GM12878 (cell line): ENCODE results near the gene VWA7.

Source experiments
- ETV6 ChIP-seq, 2 experiments: fragments of 450-650 bp in 1 of 2; IDR thresholded peaks in 1 of 2; conservative IDR thresholded peaks in 1 of 2; 2 replicates each; pipeline ENCODE4 v1.6.1; 2014; ENCODE audit warnings: antibody characterized with exemption in 1 of 2, borderline replicate concordance in 1 of 2, low read depth in 1 of 2, mild to moderate bottlenecking in 1 of 2, moderate library complexity in 1 of 2
- EZH2 ChIP-seq: IDR thresholded peaks from 2 replicates; pipeline ENCODE4 v1.6.1; 2012; ENCODE audit warnings: low read depth, mild to moderate bottlenecking, control low read depth, inconsistent platforms, low read length, borderline replicate concordance; ENCODE audit not compliant: control insufficient read depth
- MYC ChIP-seq: IDR thresholded peaks from 2 replicates; pipeline ENCODE4 v1.6.1; 2011; ENCODE audit warnings: mild to moderate bottlenecking, low read length, moderate library complexity, inconsistent platforms; ENCODE audit not compliant: insufficient read depth, insufficient replicate concordance, insufficient read length, severe bottlenecking
- TF ChIP-seq, protein P1 (sequence below): fragments of 450-650 bp; IDR thresholded peaks from 2 replicates; pipeline ENCODE4 v1.6.1; 2017; ENCODE audit warnings: mild to moderate bottlenecking, moderate library complexity
- TF ChIP-seq, protein P2 (sequence below): fragments of 450-650 bp; conservative IDR thresholded peaks from 2 replicates; pipeline ENCODE4 v1.6.1; 2017; ENCODE audit warnings: mild to moderate bottlenecking, moderate library complexity
- TF ChIP-seq, protein P3 (sequence below), 3 experiments: IDR thresholded peaks in 2 of 3; conservative IDR thresholded peaks in 1 of 3; 2 replicates each; pipeline ENCODE4 v1.5.1; 2011; ENCODE audit warnings: low read depth in 3 of 3, low read length in 3 of 3, mild to moderate bottlenecking in 3 of 3, control low read depth in 2 of 3, moderate library complexity in 2 of 3, inconsistent platforms in 1 of 3, mixed read lengths in 1 of 3; ENCODE audit not compliant: control insufficient read depth in 2 of 3, insufficient read depth in 1 of 3; ENCODE audit errors: extremely low read depth in 1 of 3

DNA sequence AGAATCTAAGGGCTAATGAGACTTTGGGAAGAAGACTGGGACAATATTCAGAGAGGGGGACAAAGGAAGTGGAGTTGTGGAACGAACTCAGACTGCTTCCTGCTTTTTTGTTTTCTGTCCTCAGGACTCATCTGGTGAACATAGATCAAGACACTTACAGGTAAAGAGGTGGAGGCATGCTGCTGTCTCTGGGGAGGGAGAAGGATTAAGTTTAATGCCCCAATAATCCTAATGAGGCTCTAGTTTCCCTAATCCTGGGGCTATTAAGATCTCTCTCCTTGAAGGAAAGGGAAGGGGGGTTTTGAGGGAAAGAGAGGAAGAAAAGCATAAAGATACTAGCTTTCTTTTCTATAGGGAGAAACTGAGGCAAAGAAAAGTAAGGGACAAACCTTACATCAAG, 32.7 kb downstream of the VWA7 start:
- no peak for TF ChIP-seq EZH2
- no peak for TF ChIP-seq MYC
- TF ChIP-seq, protein P1, sequence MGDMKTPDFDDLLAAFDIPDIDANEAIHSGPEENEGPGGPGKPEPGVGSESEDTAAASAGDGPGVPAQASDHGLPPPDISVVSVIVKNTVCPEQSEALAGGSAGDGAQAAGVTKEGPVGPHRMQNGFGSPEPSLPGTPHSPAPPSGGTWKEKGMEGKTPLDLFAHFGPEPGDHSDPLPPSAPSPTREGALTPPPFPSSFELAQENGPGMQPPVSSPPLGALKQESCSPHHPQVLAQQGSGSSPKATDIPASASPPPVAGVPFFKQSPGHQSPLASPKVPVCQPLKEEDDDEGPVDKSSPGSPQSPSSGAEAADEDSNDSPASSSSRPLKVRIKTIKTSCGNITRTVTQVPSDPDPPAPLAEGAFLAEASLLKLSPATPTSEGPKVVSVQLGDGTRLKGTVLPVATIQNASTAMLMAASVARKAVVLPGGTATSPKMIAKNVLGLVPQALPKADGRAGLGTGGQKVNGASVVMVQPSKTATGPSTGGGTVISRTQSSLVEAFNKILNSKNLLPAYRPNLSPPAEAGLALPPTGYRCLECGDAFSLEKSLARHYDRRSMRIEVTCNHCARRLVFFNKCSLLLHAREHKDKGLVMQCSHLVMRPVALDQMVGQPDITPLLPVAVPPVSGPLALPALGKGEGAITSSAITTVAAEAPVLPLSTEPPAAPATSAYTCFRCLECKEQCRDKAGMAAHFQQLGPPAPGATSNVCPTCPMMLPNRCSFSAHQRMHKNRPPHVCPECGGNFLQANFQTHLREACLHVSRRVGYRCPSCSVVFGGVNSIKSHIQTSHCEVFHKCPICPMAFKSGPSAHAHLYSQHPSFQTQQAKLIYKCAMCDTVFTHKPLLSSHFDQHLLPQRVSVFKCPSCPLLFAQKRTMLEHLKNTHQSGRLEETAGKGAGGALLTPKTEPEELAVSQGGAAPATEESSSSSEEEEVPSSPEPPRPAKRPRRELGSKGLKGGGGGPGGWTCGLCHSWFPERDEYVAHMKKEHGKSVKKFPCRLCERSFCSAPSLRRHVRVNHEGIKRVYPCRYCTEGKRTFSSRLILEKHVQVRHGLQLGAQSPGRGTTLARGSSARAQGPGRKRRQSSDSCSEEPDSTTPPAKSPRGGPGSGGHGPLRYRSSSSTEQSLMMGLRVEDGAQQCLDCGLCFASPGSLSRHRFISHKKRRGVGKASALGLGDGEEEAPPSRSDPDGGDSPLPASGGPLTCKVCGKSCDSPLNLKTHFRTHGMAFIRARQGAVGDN = no peak
- no peak for TF ChIP-seq ETV6 (conservative IDR thresholded peaks at IDR 0.05 in 1 of 2, IDR thresholded peaks at IDR 0.05 in 1 of 2; ENCODE audit: borderline replicate concordance in 1 of 2, low read depth in 1 of 2)
- TF ChIP-seq, protein P2, sequence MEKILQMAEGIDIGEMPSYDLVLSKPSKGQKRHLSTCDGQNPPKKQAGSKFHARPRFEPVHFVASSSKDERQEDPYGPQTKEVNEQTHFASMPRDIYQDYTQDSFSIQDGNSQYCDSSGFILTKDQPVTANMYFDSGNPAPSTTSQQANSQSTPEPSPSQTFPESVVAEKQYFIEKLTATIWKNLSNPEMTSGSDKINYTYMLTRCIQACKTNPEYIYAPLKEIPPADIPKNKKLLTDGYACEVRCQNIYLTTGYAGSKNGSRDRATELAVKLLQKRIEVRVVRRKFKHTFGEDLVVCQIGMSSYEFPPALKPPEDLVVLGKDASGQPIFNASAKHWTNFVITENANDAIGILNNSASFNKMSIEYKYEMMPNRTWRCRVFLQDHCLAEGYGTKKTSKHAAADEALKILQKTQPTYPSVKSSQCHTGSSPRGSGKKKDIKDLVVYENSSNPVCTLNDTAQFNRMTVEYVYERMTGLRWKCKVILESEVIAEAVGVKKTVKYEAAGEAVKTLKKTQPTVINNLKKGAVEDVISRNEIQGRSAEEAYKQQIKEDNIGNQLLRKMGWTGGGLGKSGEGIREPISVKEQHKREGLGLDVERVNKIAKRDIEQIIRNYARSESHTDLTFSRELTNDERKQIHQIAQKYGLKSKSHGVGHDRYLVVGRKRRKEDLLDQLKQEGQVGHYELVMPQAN = no peak
- TF ChIP-seq, protein P3, sequence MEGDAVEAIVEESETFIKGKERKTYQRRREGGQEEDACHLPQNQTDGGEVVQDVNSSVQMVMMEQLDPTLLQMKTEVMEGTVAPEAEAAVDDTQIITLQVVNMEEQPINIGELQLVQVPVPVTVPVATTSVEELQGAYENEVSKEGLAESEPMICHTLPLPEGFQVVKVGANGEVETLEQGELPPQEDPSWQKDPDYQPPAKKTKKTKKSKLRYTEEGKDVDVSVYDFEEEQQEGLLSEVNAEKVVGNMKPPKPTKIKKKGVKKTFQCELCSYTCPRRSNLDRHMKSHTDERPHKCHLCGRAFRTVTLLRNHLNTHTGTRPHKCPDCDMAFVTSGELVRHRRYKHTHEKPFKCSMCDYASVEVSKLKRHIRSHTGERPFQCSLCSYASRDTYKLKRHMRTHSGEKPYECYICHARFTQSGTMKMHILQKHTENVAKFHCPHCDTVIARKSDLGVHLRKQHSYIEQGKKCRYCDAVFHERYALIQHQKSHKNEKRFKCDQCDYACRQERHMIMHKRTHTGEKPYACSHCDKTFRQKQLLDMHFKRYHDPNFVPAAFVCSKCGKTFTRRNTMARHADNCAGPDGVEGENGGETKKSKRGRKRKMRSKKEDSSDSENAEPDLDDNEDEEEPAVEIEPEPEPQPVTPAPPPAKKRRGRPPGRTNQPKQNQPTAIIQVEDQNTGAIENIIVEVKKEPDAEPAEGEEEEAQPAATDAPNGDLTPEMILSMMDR (IDR thresholded peaks at IDR 0.05 in 2 of 3, conservative IDR thresholded peaks at IDR 0.05 in 1 of 3; ENCODE audit: control insufficient read depth in 2 of 3, extremely low read depth in 1 of 3, insufficient read depth in 1 of 3, low read depth in 3 of 3, low read length in 3 of 3) = no peak
